Glutamatergic neuron (in vitro differentiated cells): ENCODE results near the gene PTPRC. TPM values are rescaled to one million over a fixed set of nuclear protein-coding genes. Genes with fewer than 3 reads are reported as not detected.

ENCODE experiments used
- DNase-seq: peaks from one replicate; pipeline ENCODE4 v3.0.0; 2022
- H3K27ac Mint-ChIP-seq: one replicate; pipeline ENCODE4 v1.8.0; 2020; ENCODE audit warnings: mild to moderate bottlenecking, mixed read lengths, inconsistent platforms; ENCODE audit not compliant: unreplicated experiment
- H3K27me3 Mint-ChIP-seq: one replicate; pipeline ENCODE4 v1.8.0; 2020; ENCODE audit warnings: mild to moderate bottlenecking, moderate library complexity, mixed read lengths, inconsistent platforms; ENCODE audit not compliant: unreplicated experiment
- H3K36me3 Mint-ChIP-seq: one replicate; pipeline ENCODE4 v1.8.0; 2020; ENCODE audit warnings: mild to moderate bottlenecking, mixed read lengths, inconsistent platforms; ENCODE audit not compliant: unreplicated experiment
- H3K4me1 Mint-ChIP-seq: one replicate; pipeline ENCODE4 v1.8.0; 2020; ENCODE audit warnings: mild to moderate bottlenecking, low read depth, mixed read lengths, inconsistent platforms; ENCODE audit not compliant: unreplicated experiment
- H3K4me3 Mint-ChIP-seq: one replicate; pipeline ENCODE4 v1.8.0; 2020; ENCODE audit warnings: mild to moderate bottlenecking, mixed read lengths, inconsistent platforms; ENCODE audit not compliant: unreplicated experiment
- H3K9me3 Mint-ChIP-seq: one replicate; pipeline ENCODE4 v1.8.0; 2020; ENCODE audit warnings: mild to moderate bottlenecking, moderate library complexity, mixed read lengths, inconsistent platforms; ENCODE audit not compliant: unreplicated experiment
- CTCF ChIP-seq: fragments of 200-600 bp; sonication (generic); IDR thresholded peaks from one replicate; pipeline ENCODE4 v1.5.0; 2021; ENCODE audit not compliant: partially characterized antibody, unreplicated experiment
- total RNA-seq: library from RNA; stranded (reverse); fragmentation: NEBNext Ultra II Directional; extraction: Animal tissue kit (Norgen Biotek cat#: 25700); gene quantifications from one replicate; pipeline ENCODE4 v1.2.1, GENCODE V29; 2021; ENCODE audit not compliant: unreplicated experiment

The PTPRC gene
- total RNA-seq, 1 donor from 2014 or later: not detected

GRCh38 chr1:198683449-198683848, 44.6 kb downstream of the PTPRC start:
- H3K4me3 Mint-ChIP-seq: no peak overlapping the region
- no peak for TF ChIP-seq CTCF
- H3K36me3 Mint-ChIP-seq: no peaks in the 10 kb centered on the region
- DNase-seq: no peak
- no peak overlapping the region for H3K27ac Mint-ChIP-seq
- no peaks in the 10 kb centered on the region for H3K27me3 Mint-ChIP-seq
- H3K9me3 Mint-ChIP-seq: no peaks in the 10 kb centered on the region
- H3K4me1 Mint-ChIP-seq: peaks cover 12% of the 10 kb centered on the region

GRCh38 chr1:198686069-198686728, 47.4 kb downstream of the PTPRC start:
- H3K4me3 Mint-ChIP-seq: no peak overlapping the region
- no peaks in the 10 kb centered on the region for H3K36me3 Mint-ChIP-seq
- no peaks in the 10 kb centered on the region for H3K27me3 Mint-ChIP-seq
- no peak overlapping the region for H3K27ac Mint-ChIP-seq
- H3K4me1 Mint-ChIP-seq: peaks cover 6% of the 10 kb centered on the region
- DNase-seq: no peak
- peak; percentile 14 for TF ChIP-seq CTCF
- no peaks in the 10 kb centered on the region for H3K9me3 Mint-ChIP-seq

GRCh38 chr1:198687429-198687828, 48.6 kb downstream of the PTPRC start:
- peaks cover 1% of the 10 kb centered on the region for H3K4me1 Mint-ChIP-seq

GRCh38 chr1:198691063-198691462, 52.2 kb downstream of the PTPRC start:
- no peak overlapping the region for H3K4me3 Mint-ChIP-seq
- H3K9me3 Mint-ChIP-seq: no peaks in the 10 kb centered on the region
- H3K27me3 Mint-ChIP-seq: no peaks in the 10 kb centered on the region
- H3K27ac Mint-ChIP-seq: no peak overlapping the region
- no peaks in the 10 kb centered on the region for H3K36me3 Mint-ChIP-seq
- TF ChIP-seq CTCF: no peak
- no peak for DNase-seq
- H3K4me1 Mint-ChIP-seq: no peaks in the 10 kb centered on the region

More at GRCh38 chr1:198687429-198687828, 48.6 kb downstream of the PTPRC start:
- H3K4me3 Mint-ChIP-seq: no peak overlapping the region
- H3K27ac Mint-ChIP-seq: no peak overlapping the region
- H3K36me3 Mint-ChIP-seq: no peaks in the 10 kb centered on the region
- no peaks in the 10 kb centered on the region for H3K9me3 Mint-ChIP-seq
- no peak for TF ChIP-seq CTCF
- no peak for DNase-seq
- no peaks in the 10 kb centered on the region for H3K27me3 Mint-ChIP-seq

- Mint-ChIP-seq H3K27me3 (no peaks in the 10 kb centered on the region), H3K9me3 (no peaks in the 10 kb centered on the region), H3K27ac (no peak overlapping the region), H3K36me3 (no peaks in the 10 kb centered on the region), H3K4me1 (no peaks in the 10 kb centered on the region), H3K4me3 (no peak overlapping the region)
- no peak for TF ChIP-seq CTCF
- no peak for DNase-seq
These were observed 54.5 kb downstream of the PTPRC start for GRCh38 chr1:198693321-198693720.
